Retina (tissue), 1 donor: ENCODE measurements around the gene IQCN.

ENCODE experiments used
- DNase-seq: peaks from one replicate; pipeline ENCODE4 v3.0.0-alpha.2; 2016

IQCN gene

DNA sequence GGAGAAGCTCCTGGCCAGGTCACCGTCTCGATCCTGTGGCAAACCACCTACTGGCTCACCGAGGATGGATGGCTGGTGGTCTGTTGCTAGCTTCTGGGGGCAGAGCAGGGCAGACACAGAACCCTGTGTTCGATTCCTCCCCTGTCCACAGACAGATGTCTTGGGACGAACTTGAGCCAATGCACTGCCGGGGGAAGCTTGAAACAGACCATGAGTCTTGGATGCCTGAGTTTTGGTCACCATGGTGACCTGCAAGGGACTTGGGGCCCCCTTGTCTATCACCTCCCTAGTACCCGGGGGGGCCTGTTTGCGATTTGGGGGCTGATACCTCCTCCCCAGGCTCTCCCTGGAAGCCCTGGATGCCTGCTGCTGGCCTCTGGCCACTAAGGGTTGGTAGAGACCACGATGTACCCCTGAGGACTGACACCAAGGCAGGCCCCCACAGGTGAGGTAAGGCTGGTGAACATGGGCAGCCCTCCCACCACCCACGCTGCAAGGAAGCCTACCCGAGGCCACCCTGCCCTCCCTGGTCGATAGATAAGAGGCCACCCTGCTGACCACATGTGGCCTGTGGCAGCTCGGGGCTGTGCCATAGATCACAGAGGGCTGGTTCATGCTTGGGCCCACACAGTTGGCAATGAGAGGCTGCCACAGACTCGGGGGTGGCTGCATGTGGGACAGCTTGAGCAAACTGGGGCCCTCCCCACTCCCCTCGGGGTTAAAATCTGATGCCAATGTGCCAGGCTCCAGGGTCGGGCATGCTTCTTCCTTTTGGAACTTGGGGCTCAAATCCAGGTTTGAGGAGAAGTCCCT lies 10.7 kb downstream of the IQCN start:
- no peak for DNase-seq

DNA sequence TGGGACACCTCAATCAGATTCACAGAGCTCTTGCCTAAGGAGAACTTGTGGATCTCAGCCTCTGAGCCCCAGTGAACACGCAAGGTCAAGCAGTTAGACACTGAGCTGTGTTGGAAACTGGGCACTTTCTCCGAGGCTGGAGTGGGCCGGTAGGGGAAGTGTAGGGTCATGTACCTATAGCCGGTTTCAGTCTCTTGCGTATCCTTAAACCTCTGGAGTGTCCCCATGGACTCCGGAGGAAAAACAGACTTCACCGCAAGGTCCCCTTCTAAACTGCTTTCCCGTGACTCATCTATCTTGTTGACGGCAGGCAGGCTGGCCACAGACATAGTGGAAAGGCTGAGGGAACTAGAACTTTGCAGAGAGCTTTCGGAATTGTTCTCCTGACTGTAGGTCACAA lies 11.3 kb downstream of the IQCN start:
- no peak for DNase-seq

DNA sequence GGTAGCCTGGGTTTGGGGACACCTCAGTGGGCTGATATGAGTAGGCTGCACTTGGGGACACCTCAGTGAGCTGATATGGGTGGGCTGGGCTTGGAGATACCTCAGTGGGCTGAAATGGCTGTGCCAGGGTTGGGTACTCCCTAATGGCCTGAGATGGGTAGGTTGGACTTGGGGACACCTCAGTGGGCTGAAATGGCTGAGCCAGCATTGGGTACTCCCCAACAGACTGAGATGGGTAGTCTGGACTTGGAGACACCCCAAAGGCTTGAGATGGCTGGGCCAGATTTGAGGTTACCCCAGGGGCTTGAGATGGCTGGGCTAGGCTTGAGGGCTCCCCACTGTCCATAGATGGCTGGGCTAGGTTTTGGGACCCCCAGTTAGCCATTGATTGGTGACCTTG lies 12.1 kb downstream of the IQCN start:
- DNase-seq, result no peak

DNA sequence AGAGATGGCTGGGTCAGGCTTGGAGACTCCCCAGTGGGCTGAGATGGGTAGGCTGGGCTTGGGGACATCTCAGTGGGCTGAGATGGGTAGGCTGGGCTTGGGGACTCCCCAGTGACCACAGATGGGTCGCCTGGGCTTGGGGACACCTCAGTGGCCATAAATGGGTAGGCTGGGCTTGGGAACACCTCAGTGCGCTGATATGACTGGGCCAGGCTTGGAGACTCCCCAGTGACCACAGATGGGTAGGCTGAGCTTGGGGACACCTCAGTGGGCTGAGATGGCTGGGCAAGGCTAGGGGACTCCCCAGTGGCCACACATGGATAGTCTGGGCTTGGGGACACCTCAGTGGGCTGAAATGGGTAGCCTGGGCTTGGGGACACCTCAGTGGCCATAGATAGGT lies 12.8 kb downstream of the IQCN start:
- DNase-seq, result no peak

DNA sequence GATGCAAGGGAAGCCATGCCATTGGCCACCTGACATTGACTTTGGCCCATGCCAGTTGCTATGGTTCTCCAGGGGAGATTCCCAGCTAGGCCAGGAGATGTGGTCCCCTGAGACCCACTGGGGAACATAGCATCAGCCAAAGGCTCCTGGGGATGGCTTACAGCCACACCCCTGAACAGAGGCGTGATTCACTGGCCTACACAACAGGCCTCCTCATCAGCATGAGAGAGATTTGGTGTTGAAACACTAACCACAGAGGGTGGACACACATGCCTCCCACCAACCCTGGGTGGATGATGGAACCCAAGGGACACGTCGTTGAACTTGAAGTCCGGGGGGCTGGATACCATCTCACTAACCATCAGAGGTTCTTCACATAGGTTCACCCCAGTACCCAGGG lies 14.4 kb downstream of the IQCN start:
- no peak for DNase-seq

DNA sequence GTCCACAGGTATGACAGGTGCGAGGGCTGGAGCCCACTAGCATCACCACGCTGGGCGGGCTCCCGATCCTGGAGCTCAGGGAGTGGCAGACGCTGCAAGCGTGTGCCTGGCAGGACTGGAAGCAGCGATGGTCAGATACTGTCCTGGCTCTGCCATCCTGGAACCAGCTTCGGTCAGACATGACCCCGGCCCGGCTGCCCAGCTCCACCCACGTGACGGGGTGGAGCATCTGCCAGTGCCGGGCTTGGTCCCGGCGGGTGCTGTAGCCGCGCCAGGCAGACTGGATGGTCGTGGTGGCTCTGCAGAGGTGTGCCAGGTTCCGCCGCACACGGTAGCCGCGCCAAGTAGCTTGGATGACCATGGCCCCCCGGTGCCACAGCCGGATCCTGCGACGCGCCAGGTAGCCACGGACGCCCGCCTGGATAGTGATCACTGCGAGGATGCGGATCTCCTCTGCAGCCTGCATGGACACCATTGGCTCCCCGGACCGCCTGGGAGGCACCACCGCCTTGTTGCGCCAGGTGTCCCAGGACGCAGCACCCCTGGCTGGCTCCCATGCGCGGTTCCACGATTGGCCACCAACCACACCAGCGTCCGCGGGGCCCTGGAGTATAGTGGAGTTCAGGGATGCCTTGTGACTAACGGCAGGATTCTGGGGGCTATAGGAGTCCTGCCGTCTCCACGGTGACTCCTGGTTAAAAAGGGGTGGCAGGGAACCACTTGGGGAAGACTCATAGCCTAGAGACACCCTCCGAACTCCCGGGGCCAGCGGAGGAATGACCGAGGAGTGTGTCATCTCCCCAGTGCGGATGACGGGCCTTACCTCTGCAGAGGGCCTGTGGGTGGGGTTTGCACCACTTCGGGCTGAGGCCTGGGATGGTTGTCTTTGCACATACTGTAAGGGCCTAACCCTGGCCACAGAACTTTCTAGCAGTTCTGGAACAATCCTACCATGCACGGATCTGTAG lies 16.5 kb downstream of the IQCN start:
- no peak for DNase-seq

DNA sequence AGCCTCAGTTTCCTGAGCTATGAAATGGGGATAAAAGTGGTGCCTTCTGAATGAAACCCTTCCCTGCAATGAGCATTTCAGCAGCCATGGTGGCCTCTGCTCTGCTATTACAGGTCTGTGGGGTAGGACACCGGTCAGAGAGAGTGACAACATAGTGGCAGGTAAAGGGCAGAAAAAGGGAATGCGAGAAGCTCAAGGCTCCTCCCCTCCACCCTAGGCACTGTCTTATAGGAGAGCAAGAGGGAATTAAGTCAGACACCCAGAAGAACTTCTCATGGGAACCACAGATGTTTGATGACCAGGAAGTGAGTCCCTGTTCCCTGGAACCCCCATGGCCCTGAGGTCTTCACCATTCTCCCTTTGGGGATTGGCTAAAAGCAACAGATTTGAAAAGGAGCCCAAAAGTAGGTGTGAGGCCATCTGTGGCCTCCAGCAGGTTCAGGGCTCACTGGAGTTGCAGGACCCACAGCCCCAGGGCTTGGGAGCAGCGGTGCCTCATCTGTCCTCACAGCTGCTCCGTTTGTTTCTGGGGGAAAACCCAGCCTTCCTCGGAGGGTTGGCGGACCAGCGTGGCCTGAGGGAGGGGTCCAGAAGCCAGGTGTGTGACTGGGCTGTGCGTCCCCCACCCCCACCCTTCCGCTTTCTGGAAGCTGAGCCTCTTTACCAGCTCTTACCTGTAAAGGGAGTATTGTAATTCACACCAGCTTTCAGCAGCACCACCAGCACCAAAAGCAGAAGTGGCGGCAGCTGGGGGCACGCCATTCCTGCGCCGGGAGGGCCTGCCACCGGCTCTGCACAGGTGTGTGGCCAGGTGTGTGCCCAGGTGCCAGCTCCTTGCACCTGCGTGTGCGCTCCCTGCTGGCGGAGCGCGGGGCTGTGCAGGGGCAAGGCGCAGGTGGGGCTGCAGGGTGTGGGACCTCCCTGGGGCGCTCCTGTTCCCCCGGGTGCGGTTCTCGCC lies 19.4 kb downstream of the IQCN start:
- DNase-seq, result no peak

DNA sequence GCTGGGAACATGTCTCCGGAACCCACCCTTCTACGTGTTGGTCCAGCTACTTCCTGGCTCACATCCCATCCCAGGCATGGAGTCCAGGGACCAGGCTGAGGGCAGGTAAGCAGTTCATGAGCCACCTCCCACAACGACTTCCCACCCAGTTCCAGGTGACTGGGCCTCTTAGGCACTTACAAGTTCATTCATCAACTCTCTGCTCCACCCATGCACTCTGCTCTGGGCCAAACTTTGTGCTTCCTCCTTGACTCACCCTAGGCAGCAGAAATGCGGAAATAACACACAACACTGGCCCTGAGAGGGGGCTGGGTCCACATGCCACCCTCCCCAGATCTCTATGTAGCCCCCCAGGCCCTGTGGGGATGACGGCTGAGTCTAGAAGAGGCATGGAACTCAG lies 20.5 kb downstream of the IQCN start:
- DNase-seq, result no peak

DNA sequence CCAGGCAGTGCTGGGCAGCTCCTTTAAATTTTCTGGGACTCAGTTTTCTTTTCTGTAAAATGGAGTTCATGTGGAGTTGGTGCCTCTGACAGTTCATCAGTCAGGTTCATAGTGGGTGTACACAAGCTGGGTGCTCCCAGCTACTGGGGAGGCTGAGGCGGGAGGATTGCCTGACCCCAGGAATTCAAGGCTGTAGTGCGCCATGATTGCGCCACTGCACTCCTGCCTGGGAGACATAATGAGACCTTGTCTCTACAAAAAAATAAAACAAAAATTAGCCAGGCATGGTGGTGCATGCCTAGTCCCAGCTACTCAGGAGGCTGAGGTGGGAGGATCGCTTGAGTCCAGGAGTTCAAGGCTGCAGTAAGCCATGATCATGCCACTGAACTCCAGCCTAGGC lies 21.1 kb downstream of the IQCN start:
- DNase-seq, result no peak

DNA sequence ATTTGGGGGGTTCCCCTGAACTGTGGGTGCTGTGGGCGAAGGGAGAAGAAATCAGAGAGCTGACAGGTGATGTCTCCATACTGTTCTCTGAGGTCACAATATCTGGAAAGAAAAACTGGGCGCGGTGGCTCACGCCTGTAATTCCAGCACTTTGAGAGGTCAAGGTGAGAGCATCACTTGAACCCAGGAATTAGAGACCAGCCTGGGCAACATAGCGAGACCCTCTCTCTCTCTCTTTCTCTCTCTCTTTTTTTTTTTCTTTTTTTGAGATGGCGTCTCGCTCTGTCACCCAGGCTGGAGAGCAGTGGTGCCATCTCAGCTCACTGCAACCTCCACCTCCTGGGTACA lies 21.9 kb downstream of the IQCN start:
- DNase-seq, result no peak

DNA sequence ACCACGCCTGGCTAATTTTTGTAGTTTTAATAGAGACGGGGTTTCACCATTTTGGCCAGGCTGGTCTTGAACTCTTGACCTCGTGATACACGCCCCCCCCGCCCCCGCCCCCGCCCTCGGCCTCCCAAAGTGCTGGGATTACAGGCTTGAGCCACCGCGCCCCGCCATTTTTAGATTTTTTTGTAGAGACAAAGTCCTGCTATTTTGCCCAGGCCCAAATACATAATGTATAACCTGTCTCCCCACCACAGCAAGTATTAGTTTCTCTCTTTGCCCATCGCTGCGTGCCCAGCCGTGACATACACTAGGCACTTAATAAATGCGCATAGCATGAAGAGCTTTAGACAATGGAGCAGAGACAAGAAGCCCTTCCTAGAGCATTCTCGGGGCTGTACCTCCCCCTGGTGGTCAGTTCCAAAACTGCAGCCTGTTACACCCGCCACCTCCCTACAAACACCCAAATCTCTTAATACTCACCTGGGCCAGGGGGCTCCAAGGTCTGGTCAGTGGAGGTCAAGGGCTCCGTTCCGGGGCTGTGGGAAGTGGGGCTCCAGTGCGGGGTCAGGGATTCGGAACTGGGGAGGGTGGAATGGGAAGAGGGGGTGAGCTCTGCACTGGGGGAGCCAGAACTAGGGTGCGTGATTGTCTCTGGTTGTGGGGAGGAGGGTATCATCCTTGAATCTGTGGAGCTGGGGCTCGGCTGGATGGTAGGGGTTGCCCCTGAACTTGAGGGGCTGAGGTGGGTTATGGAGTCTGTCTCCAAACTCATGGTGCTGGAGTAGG lies 22.5 kb downstream of the IQCN start:
- peak; percentile 89 for DNase-seq

DNA sequence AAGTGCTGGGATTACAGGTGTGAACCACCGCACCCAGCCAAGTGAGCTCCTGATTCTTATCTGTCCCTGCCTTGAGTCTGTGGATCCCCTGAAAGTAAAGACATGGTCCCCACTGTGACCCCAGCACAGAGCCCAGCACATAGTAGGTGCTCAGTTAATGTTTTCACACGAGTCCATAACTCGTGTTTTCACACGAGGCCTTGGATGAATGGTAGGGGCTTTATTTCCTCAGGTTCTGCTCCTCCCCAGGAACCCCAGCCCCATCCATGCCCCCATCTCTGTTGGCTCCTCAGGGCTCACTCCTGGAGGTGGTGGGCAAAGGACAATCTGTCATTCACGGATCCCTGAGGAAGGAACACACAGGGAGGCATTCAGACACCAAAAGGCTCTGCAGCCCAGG lies 24.4 kb downstream of the IQCN start:
- DNase-seq, result no peak

DNA sequence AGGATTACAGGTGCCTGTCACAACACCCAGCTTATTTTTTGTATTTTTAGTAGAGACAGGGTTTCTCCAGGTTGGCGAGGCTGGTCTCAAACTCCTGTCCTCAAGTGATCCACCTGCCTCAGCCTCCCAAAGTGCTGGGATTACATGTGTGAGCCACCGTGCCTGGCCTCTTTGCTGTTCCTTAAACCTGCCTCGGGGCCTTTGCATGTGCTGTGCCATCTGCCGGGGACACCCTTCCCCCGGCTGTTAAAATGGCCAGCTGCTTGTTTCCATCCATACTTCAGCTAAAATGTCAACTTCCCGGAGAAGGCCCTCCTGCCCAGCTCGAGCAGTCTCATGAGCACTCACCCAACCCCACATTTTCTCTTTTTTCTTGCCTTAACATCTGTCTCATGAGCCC lies 29.0 kb downstream of the IQCN start:
- no peak for DNase-seq

DNA sequence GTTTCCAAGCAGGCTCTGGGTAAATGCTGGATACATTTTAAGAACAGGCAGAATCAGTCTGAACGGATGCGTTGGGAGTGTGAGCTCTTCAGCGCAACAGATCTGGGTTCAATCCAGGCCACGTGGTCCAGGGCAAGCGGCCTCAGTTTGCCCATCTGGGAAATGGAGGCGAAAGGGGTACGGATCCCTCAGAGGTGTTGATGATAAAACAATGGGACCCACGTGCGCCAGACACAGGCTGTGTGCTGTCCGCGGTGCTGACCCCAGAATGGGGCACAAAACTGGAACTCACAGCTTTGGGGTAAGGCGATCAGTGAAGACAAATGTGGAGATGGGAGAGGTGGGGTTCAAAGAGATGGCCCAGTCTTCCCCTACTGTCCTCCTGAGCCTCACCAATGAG lies 34.9 kb downstream of the IQCN start:
- DNase-seq, result no peak

DNA sequence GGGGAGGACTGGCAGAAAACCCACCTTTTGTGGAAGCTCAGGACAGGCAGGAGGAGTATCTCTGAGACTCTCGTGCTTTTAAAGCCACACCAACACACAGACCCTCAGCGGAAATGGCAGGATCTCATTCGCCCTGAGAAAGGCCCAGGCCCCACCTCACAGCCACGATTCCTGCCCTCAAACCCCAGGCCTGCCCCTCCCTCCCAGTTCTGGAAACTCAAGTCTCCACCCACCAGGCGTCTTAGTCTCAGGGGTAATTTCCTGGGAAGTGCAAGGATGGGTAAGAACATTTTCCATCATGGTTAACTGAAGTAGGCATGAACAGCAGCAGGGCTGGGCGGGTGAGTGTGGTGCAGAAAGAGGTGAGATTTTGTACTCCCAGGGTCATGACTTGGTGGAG lies 40.1 kb downstream of the IQCN start:
- no peak for DNase-seq

DNA sequence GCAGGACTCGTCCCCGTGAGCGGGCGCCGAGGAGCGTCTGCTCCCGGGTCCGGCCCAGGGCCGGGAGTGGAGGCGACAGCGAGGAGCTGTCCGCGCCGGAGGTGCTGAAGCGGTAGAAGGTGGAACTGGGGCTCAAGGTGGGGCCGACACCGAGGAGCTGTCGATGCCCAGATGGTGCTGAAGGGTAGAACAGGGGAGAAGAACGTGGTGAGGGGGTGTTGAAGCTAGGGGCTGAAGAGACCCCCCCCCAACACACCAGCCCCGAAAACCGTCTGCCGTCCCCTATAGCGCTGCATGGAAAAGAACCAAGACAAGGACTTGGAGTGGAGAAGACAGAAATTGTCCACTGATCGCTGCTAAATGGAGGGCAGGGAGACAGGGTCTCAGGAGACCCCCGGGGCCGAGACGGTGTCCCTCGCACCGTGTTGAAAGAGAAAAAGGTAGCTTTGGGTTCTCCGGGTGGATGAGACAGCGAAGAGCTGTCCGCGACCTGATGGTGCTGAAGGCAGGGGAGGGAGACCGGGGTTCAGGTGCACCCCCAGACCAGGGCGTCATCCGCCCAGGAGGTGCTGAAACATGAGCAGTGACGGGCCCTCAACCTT lies 40.9 kb downstream of the IQCN start:
- no peak for DNase-seq

DNA sequence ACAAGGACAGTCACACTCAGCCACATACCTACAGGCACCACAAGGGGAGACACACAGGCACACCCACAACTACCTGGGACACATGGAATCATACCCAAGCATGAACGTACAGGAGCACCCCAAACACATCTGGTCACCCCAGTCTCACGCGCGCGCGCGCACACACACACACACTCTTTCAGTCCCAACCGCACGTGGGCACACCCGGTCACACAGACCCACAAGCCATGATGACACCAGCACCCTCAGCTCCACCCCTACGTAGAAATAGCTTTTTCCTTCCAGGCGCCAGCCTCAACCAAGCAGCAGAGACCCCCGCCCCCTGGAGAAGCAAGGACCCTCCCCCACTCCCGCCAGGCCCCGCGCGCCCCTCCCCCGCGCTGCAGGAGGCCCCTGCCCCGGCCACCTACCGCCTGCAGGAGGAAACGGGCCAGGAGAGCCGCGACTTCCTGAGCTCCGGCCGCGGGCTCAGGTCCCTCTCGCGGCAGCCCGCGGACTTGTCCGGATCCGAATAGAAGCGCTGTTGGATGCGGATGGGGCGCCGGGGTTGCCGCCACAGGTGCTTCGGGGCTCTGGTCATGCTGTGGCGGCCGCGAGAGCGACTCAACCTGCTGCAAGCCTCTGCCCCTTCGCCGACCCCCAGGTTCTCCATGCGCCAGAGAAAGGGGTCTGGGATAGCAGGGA lies 41.6 kb downstream of the IQCN start:
- DNase-seq, result peak; percentile 85

DNA sequence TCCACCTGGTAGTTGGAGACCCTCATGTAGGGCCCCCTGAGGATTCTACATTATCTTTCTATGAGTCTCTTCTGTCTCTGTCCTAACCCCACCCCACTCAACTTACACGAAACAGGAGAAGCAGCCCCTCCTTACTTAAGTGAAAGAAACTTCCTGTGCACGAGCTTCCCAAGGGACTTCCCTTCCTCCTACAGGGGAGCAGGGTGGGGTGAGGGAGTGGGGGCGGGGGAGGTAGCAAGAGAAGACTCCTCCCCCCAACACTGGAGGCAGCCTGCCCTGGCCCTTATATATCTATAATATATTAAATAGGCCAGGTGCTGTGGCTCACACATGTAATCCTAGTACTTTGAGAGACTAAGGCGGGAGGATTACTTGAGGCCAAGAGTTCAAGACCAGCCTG lies 42.5 kb downstream of the IQCN start:
- no peak for DNase-seq

DNA sequence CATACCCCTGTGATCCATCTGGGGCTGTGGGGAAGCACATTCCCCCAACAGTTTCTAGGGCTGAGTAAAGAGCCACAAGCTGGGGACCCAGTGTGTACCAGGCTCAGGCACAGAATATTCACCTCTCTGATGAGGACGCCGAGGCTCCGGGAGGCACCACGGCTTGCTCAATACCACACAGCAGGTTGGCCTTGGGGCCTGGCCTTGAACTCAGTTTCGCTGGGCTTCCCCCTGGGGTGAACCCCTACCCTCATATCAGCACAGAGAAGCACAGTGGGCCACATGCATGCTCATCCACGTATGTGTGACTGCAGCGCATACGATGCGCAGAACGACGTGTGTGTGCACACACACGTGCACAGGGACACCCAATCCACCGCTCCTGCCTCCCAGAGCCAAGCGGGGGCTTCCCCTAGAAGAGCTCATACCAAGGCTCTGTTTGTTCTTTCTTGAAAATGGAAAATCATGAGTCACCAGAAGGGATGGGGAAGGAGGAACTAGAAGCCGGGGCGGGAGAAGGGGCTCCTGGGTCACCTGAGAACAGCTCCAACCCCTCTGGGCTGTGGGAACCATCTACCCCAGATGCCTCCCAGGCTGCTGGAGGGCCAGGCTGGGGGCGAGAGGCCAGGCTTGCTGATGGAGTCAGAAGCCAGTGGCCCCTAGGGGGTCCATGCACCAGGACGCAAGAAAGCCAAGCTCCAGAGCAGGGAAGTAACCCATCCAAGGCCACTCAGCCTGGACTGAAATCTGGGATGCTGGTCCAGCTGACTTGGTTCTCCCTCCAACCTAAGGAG lies 43.1 kb downstream of the IQCN start:
- DNase-seq, result no peak

DNA sequence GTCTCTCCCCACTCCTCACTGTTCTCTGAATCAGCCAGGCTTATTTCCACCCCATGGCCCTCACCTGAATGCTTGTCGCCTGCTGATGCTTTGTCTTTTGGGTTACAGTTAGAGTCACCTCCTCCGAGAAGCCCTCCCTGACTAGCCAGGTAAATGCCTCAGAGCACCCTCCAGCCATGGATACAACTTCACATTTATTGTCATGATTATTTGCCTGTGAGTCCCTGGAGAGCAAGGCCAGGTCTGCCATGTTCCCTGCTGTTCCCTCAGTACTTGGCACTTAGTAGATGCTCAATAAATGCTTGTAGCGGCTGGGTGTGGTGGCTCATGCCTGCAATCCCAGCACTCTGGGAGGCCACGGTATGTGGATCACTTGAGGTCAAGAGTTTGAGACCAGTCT lies 44.3 kb downstream of the IQCN start:
- DNase-seq, result no peak
